HepG2 (cell line): ENCODE measurements around the gene SGMS1. TPM values are rescaled to one million over a fixed set of nuclear protein-coding genes. Genes with fewer than 3 reads are reported as not detected.
A peak's percentile ranks its signal among the peaks of the same experiment; 100 is the strongest.

Source experiments
- FOXK1 ChIP-seq: sonication (generic); formaldehyde crosslinking; IDR thresholded peaks from 2 replicates; pipeline ENCODE4 v1.4.0; 2020; ENCODE audit warnings: low read depth, missing genetic modification reagents, borderline replicate concordance
- FOXK2 ChIP-seq: fragments of 450-650 bp; IDR thresholded peaks from 2 replicates; pipeline ENCODE4 v1.6.1; 2016
- HOXA3 ChIP-seq: sonication (generic); formaldehyde crosslinking; IDR thresholded peaks from 2 replicates; pipeline ENCODE4 v1.5.0; 2020; ENCODE audit warnings: missing genetic modification reagents
- KLF9 ChIP-seq: IDR thresholded peaks from 2 replicates; pipeline ENCODE4 v1.6.1; 2016; ENCODE audit warnings: low read depth
- NFKBIZ ChIP-seq: IDR thresholded peaks from 2 replicates; pipeline ENCODE4 v1.6.1; 2018; ENCODE audit warnings: missing genetic modification reagents, missing compliant biosample characterization
- SOX13 ChIP-seq, 3 experiments: fragments of 450-650 bp in 1 of 3; sonication (generic) in 1 of 3; formaldehyde crosslinking in 1 of 3; IDR thresholded peaks in 2 of 3; conservative IDR thresholded peaks in 1 of 3; 2 replicates each; pipeline versions ENCODE4 v1.5.0 to v1.6.1; 2016 to 2020; ENCODE audit warnings: antibody characterized with exemption in 1 of 3, mild to moderate bottlenecking in 1 of 3, missing compliant biosample characterization in 1 of 3, missing genetic modification reagents in 1 of 3, moderate library complexity in 1 of 3
- SRSF9 ChIP-seq: fragments of 200-400 bp; formaldehyde crosslinking; IDR thresholded peaks from 2 replicates; pipeline ENCODE4 v1.6.1; 2018; ENCODE audit warnings: borderline replicate concordance, mild to moderate bottlenecking, low read depth, low read length; ENCODE audit not compliant: insufficient read depth, poor library complexity, severe bottlenecking
- ZNF230 ChIP-seq: sonication (generic); formaldehyde crosslinking; IDR thresholded peaks from 2 replicates; pipeline ENCODE4 v1.4.0; 2020; ENCODE audit warnings: mild to moderate bottlenecking, missing genetic modification reagents
- ZNF567 ChIP-seq: sonication (generic); formaldehyde crosslinking; IDR thresholded peaks from 2 replicates; pipeline ENCODE4 v1.8.1; 2023; ENCODE audit warnings: mild to moderate bottlenecking, missing genetic modification reagents, borderline replicate concordance
- ZNF792 ChIP-seq: IDR thresholded peaks from 2 replicates; pipeline ENCODE4 v1.6.1; 2016
- polyA plus RNA-seq, 8 experiments: library from polyadenylated mRNA; depleted of rRNA in 3 of 8; stranded (reverse) in 7 of 8; unstranded in 1 of 8; fragments of >200 nt; fragmentation: Illumina TruSeq in 4 of 8; extraction: Trizol in 4 of 8; gene quantifications; 2 replicates each; pipeline versions ENCODE4 v1.2.1 to v1.2.3, GENCODE V29; 2011 to 2016; ENCODE audit warnings: low read depth in 4 of 8, missing spikeins in 1 of 8, mixed read lengths in 1 of 8; ENCODE audit not compliant: insufficient read depth in 1 of 8
- total RNA-seq, 5 experiments: library from RNA; depleted of rRNA; stranded (reverse); fragments of >200 nt; fragmentation: Illumina TruSeq; extraction: Trizol; gene quantifications; 2 replicates each; pipeline ENCODE4 v1.2.3, GENCODE V29; 2016; ENCODE audit warnings: low read depth in 1 of 5
- TF ChIP-seq, protein P1 (sequence below): IDR thresholded peaks from 2 replicates; pipeline ENCODE4 v1.6.1; 2016; ENCODE audit warnings: low read depth
- TF ChIP-seq, protein P2 (sequence below): IDR thresholded peaks from 2 replicates; pipeline ENCODE4 v1.6.1; 2016; ENCODE audit warnings: mild to moderate bottlenecking
- TF ChIP-seq, protein P3 (sequence below): sonication (generic); formaldehyde crosslinking; IDR thresholded peaks from 2 replicates; pipeline ENCODE4 v1.5.0; 2020; ENCODE audit warnings: missing genetic modification reagents
- TF ChIP-seq, protein P4 (sequence below): IDR thresholded peaks from 2 replicates; pipeline ENCODE4 v1.6.1; 2012; ENCODE audit warnings: low read depth, low read length, improper control_type of control experiment
- TF ChIP-seq, protein P5 (sequence below): sonication (generic); formaldehyde crosslinking; IDR thresholded peaks from 2 replicates; pipeline ENCODE4 v1.4.0; 2020; ENCODE audit warnings: mild to moderate bottlenecking, low read depth, missing genetic modification reagents
- TF ChIP-seq, protein P6 (sequence below): sonication (generic); formaldehyde crosslinking; IDR thresholded peaks from 2 replicates; pipeline ENCODE4 v1.5.1; 2020; ENCODE audit warnings: mild to moderate bottlenecking, missing genetic modification reagents

Gene SGMS1
- total and polyA plus RNA-seq, 2 of the 13 experiments (the other 11 are each of a cell fraction or from before 2014, with no cell fraction given) = 6.5 to 15.1 TPM

DNA sequence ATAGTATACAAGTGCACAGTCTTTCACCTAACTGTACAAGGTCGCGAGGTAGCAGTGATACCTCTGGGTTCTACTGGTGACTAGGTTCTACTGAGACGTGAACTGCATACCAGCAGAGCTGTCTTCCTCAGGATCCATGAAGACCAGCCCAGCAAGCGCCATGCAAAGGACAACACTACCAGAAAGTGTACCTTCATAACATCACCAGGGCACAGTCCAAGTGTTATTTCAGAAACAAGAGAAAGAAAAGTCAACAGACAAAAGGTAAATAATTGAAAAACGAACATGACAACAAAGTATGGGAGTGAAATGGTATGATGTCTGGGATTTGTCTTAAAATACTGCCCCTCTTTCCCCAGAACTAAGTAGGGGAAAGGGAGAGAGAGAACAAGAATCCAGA, 231.3 kb downstream of the SGMS1 start (continued):
- TF ChIP-seq, protein P1, sequence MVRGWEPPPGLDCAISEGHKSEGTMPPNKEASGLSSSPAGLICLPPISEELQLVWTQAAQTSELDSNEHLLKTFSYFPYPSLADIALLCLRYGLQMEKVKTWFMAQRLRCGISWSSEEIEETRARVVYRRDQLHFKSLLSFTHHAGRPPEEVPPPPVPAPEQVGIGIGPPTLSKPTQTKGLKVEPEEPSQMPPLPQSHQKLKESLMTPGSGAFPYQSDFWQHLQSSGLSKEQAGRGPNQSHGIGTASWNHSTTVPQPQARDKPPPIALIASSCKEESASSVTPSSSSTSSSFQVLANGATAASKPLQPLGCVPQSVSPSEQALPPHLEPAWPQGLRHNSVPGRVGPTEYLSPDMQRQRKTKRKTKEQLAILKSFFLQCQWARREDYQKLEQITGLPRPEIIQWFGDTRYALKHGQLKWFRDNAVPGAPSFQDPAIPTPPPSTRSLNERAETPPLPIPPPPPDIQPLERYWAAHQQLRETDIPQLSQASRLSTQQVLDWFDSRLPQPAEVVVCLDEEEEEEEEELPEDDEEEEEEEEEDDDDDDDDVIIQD (CRISPR knock-in tag) = peak; percentile 86
- no peak for TF ChIP-seq KLF9
- TF ChIP-seq ZNF230 = no peak
- TF ChIP-seq SOX13 (IDR thresholded peaks at IDR 0.05) = no peak
- TF ChIP-seq SOX13 (CRISPR knock-in tag; conservative IDR thresholded peaks at IDR 0.05 in 1 of 2, IDR thresholded peaks at IDR 0.05 in 1 of 2) = peak in 1 of 2 experiments; percentile 82; a peak in 2 of 4 replicates
- TF ChIP-seq, protein P2, sequence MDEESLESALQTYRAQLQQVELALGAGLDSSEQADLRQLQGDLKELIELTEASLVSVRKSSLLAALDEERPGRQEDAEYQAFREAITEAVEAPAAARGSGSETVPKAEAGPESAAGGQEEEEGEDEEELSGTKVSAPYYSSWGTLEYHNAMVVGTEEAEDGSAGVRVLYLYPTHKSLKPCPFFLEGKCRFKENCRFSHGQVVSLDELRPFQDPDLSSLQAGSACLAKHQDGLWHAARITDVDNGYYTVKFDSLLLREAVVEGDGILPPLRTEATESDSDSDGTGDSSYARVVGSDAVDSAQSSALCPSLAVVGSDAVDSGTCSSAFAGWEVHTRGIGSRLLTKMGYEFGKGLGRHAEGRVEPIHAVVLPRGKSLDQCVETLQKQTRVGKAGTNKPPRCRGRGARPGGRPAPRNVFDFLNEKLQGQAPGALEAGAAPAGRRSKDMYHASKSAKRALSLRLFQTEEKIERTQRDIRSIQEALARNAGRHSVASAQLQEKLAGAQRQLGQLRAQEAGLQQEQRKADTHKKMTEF (CRISPR knock-in tag) = peak; percentile 53
- TF ChIP-seq, protein P3, sequence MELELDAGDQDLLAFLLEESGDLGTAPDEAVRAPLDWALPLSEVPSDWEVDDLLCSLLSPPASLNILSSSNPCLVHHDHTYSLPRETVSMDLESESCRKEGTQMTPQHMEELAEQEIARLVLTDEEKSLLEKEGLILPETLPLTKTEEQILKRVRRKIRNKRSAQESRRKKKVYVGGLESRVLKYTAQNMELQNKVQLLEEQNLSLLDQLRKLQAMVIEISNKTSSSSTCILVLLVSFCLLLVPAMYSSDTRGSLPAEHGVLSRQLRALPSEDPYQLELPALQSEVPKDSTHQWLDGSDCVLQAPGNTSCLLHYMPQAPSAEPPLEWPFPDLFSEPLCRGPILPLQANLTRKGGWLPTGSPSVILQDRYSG (CRISPR knock-in tag) = no peak
- no peak for TF ChIP-seq SRSF9
- no peak for TF ChIP-seq ZNF567
- peak; percentile 24; the same call in 1 of the 2 replicates for TF ChIP-seq ZNF792 (CRISPR knock-in tag)
- TF ChIP-seq, protein P4, sequence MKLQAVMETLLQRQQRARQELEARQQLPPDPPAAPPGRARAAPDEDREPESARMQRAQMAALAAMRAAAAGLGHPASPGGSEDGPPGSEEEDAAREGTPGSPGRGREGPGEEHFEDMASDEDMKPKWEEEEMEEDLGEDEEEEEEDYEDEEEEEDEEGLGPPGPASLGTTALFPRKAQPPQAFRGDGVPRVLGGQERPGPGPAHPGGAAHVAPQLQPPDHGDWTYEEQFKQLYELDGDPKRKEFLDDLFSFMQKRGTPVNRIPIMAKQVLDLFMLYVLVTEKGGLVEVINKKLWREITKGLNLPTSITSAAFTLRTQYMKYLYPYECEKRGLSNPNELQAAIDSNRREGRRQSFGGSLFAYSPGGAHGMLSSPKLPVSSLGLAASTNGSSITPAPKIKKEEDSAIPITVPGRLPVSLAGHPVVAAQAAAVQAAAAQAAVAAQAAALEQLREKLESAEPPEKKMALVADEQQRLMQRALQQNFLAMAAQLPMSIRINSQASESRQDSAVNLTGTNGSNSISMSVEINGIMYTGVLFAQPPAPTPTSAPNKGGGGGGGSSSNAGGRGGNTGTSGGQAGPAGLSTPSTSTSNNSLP = 0 out of 2 replicates have a peak, but pooled peaks have one; percentile 11
- TF ChIP-seq, protein P5, sequence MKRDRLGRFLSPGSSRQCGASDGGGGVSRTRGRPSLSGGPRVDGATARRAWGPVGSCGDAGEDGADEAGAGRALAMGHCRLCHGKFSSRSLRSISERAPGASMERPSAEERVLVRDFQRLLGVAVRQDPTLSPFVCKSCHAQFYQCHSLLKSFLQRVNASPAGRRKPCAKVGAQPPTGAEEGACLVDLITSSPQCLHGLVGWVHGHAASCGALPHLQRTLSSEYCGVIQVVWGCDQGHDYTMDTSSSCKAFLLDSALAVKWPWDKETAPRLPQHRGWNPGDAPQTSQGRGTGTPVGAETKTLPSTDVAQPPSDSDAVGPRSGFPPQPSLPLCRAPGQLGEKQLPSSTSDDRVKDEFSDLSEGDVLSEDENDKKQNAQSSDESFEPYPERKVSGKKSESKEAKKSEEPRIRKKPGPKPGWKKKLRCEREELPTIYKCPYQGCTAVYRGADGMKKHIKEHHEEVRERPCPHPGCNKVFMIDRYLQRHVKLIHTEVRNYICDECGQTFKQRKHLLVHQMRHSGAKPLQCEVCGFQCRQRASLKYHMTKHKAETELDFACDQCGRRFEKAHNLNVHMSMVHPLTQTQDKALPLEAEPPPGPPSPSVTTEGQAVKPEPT (CRISPR knock-in tag) = no peak
- peak; percentile 81; the same call in 1 of the 2 replicates for TF ChIP-seq FOXK1
- TF ChIP-seq NFKBIZ = 0 out of 2 replicates have a peak, but pooled peaks have one; percentile 53
- peak; percentile 58; the same call in 1 of the 2 replicates for TF ChIP-seq FOXK2
- TF ChIP-seq, protein P6, sequence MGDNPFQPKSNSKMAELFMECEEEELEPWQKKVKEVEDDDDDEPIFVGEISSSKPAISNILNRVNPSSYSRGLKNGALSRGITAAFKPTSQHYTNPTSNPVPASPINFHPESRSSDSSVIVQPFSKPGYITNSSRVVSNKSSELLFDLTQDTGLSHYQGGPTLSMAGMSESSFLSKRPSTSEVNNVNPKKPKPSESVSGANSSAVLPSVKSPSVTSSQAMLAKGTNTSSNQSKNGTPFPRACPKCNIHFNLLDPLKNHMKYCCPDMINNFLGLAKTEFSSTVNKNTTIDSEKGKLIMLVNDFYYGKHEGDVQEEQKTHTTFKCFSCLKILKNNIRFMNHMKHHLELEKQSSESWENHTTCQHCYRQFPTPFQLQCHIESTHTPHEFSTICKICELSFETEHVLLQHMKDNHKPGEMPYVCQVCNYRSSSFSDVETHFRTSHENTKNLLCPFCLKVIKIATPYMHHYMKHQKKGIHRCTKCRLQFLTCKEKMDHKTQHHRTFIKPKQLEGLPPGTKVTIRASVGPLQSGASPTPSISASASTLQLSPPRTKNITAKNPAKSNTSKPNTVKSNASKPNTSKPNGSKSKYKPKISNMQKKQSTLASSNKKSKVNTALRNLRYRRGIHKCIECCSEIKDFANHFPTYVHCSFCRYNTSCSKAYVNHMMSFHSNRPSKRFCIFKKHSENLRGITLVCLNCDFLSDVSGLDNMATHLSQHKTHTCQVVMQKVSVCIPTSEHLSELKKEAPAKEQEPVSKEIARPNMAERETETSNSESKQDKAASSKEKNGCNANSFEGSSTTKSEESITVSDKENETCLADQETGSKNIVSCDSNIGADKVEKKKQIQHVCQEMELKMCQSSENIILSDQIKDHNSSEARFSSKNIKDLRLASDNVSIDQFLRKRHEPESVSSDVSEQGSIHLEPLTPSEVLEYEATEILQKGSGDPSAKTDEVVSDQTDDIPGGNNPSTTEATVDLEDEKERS (CRISPR knock-in tag) = 0 out of 2 replicates have a peak, but pooled peaks have one; percentile 2
- TF ChIP-seq HOXA3 (CRISPR knock-in tag) = peak; percentile 51; the same call in 1 of the 2 replicates
